ENCODE data around the gene ANKRD16. TPM values are rescaled to one million over a fixed set of nuclear protein-coding genes. Genes with fewer than 3 reads are reported as not detected.
"Not testable (repeated sequence)": the region's sequence is repeated elsewhere in the genome, so short reads cannot be mapped to it uniquely, and the experiment has no call there.

ANKRD16 gene
- total RNA-seq, 1 experiment from 2014 or later, result 6.9 TPM

DNA sequence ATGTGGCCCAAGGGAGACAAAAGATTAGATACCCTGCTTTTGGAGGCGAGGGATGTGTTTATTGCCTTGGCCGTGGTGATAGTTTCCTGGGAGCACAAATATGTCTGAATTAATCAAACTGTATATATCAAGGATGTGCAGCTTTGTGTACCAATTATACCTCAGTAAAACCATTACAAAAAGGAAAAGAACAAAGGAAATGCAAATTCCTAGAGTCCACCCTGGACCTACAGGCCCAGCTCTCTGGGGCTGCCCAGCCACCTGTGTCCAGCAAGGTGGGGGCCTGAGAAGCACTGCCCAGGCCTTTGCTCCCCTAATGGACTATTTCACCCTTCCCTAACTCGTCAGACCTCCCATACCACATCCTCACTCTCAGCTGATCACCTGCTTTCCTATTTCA lies 20.5 kb downstream of the ANKRD16 start:
- CTCF ChIA-PET, result no interaction called here
- no peak for TF ChIP-seq SIN3A (IDR thresholded peaks at IDR 0.05; ENCODE audit: borderline replicate concordance, insufficient read depth, low read depth, low read length)
- no peak for TF ChIP-seq POLR2AphosphoS5 (IDR thresholded peaks at IDR 0.05; ENCODE audit: low read depth, low read length)
- TF ChIP-seq TCF7L2 (IDR thresholded peaks at IDR 0.05; ENCODE audit: low read depth, low read length), result no peak
- TF ChIP-seq, protein P1, sequence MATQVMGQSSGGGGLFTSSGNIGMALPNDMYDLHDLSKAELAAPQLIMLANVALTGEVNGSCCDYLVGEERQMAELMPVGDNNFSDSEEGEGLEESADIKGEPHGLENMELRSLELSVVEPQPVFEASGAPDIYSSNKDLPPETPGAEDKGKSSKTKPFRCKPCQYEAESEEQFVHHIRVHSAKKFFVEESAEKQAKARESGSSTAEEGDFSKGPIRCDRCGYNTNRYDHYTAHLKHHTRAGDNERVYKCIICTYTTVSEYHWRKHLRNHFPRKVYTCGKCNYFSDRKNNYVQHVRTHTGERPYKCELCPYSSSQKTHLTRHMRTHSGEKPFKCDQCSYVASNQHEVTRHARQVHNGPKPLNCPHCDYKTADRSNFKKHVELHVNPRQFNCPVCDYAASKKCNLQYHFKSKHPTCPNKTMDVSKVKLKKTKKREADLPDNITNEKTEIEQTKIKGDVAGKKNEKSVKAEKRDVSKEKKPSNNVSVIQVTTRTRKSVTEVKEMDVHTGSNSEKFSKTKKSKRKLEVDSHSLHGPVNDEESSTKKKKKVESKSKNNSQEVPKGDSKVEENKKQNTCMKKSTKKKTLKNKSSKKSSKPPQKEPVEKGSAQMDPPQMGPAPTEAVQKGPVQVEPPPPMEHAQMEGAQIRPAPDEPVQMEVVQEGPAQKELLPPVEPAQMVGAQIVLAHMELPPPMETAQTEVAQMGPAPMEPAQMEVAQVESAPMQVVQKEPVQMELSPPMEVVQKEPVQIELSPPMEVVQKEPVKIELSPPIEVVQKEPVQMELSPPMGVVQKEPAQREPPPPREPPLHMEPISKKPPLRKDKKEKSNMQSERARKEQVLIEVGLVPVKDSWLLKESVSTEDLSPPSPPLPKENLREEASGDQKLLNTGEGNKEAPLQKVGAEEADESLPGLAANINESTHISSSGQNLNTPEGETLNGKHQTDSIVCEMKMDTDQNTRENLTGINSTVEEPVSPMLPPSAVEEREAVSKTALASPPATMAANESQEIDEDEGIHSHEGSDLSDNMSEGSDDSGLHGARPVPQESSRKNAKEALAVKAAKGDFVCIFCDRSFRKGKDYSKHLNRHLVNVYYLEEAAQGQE (IDR thresholded peaks at IDR 0.05; ENCODE audit: insufficient read depth in 1 of 2, low read depth in 2 of 2, low read length in 1 of 2), result no peak
- TF ChIP-seq, protein P2, sequence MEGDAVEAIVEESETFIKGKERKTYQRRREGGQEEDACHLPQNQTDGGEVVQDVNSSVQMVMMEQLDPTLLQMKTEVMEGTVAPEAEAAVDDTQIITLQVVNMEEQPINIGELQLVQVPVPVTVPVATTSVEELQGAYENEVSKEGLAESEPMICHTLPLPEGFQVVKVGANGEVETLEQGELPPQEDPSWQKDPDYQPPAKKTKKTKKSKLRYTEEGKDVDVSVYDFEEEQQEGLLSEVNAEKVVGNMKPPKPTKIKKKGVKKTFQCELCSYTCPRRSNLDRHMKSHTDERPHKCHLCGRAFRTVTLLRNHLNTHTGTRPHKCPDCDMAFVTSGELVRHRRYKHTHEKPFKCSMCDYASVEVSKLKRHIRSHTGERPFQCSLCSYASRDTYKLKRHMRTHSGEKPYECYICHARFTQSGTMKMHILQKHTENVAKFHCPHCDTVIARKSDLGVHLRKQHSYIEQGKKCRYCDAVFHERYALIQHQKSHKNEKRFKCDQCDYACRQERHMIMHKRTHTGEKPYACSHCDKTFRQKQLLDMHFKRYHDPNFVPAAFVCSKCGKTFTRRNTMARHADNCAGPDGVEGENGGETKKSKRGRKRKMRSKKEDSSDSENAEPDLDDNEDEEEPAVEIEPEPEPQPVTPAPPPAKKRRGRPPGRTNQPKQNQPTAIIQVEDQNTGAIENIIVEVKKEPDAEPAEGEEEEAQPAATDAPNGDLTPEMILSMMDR (IDR thresholded peaks at IDR 0.05), result no peak
- no TSS peak for BruUV-seq (replicated peaks)
- POLR2A ChIA-PET, result interaction anchor here (0.6 kb wide), 1 partner anchor 62 kb away, joined by 4 read pairs; no protein-coding TSS in a partner anchor
- ATAC-seq (no peak), DNase-seq (ENCODE audit: low read depth, low spot score) (no peak)
- H3K27ac ChIP-seq (ENCODE audit: low read length), result no peak overlapping the region
- no peaks in the 10 kb centered on the region for H3K4me1 ChIP-seq (ENCODE audit: control insufficient read depth, insufficient read depth, low read length)
- in situ Hi-C loops (cut with HindIII; ENCODE audit: low pct_unique_long_range_greater_than_20kb, low sequenced_read_pairs), result no loop called here
- intact Hi-C loops (cut with micrococcal nuclease; ENCODE audit: unreplicated experiment), result no loop called here
- no peaks in the 10 kb centered on the region for H3K27me3 ChIP-seq (ENCODE audit: control insufficient read depth, insufficient read depth, low read length)
- H3K4me3 ChIP-seq (ENCODE audit: low read depth in 2 of 2, low read length in 2 of 2), result no peak overlapping the region
- H3K9me3 ChIP-seq (ENCODE audit: control insufficient read depth, insufficient read depth, low read depth, low read length), result no peaks in the 10 kb centered on the region
- no peaks in the 10 kb centered on the region for H3K36me3 ChIP-seq (ENCODE audit: control insufficient read depth, insufficient read depth, low read length)

DNA sequence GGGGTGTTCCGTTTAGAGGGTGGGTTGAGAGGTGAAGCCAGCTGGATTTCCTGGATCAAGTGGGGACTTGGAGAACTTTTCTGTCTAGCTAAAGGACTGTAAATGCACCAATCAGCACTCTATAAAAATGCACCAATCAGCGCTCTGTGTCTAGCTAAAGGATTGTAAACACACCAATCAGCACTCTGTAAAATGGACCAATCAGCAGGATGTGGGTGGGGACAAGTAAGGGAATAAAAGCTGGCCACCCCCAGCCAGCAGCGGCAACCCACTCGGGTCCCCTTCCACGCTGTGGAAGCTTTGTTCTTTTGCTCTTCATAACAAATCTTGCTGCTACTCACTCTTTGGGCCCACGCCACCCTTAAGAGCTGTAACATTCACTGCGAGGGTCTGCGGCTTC lies 21.3 kb downstream of the ANKRD16 start:
- H3K4me1 ChIP-seq (ENCODE audit: control insufficient read depth, insufficient read depth, low read length); POLR2A ChIA-PET; H3K27ac ChIP-seq (ENCODE audit: low read length); H3K4me3 ChIP-seq (ENCODE audit: low read depth in 2 of 2, low read length in 2 of 2); H3K9me3 ChIP-seq (ENCODE audit: control insufficient read depth, insufficient read depth, low read depth, low read length); H3K27me3 ChIP-seq (ENCODE audit: control insufficient read depth, insufficient read depth, low read length); in situ Hi-C loops (cut with HindIII; ENCODE audit: low pct_unique_long_range_greater_than_20kb, low sequenced_read_pairs); DNase-seq (ENCODE audit: low read depth, low spot score); ATAC-seq; CTCF ChIA-PET; intact Hi-C loops (cut with micrococcal nuclease; ENCODE audit: unreplicated experiment); H3K36me3 ChIP-seq (ENCODE audit: control insufficient read depth, insufficient read depth, low read length); BruUV-seq (replicated peaks): not testable (repeated sequence)

DNA sequence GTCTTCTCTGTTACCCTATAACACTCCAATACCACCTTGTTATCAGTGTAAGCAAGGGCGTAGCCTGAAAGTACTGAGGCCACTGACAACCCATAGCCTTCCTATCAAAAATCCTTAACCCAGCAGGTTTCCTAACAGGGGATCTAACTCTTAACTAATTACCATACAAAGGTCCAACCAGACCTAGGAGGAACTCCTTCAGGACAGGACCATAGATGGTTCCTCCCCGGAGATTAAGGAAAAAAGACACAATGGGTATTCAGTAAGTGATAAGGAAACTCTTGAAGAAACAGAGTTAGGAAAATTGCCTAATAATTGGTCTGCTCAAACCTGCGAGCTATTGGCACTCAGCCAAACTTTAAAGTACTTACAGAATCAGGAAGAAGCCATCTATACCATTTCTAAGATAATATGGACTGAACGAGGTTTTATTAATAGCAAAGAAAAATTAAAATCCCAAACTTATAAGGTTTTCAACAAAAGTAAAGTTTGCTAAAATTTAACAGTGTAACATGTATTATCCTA lies 22.5 kb downstream of the ANKRD16 start:
- intact Hi-C loops (cut with micrococcal nuclease; ENCODE audit: unreplicated experiment); POLR2A ChIA-PET; H3K27ac ChIP-seq (ENCODE audit: low read length); H3K36me3 ChIP-seq (ENCODE audit: control insufficient read depth, insufficient read depth, low read length); H3K9me3 ChIP-seq (ENCODE audit: control insufficient read depth, insufficient read depth, low read depth, low read length); ATAC-seq; DNase-seq (ENCODE audit: low read depth, low spot score); H3K27me3 ChIP-seq (ENCODE audit: control insufficient read depth, insufficient read depth, low read length); BruUV-seq (replicated peaks); H3K4me1 ChIP-seq (ENCODE audit: control insufficient read depth, insufficient read depth, low read length); H3K4me3 ChIP-seq (ENCODE audit: low read depth in 2 of 2, low read length in 2 of 2); CTCF ChIA-PET; in situ Hi-C loops (cut with HindIII; ENCODE audit: low pct_unique_long_range_greater_than_20kb, low sequenced_read_pairs): not testable (repeated sequence)

DNA sequence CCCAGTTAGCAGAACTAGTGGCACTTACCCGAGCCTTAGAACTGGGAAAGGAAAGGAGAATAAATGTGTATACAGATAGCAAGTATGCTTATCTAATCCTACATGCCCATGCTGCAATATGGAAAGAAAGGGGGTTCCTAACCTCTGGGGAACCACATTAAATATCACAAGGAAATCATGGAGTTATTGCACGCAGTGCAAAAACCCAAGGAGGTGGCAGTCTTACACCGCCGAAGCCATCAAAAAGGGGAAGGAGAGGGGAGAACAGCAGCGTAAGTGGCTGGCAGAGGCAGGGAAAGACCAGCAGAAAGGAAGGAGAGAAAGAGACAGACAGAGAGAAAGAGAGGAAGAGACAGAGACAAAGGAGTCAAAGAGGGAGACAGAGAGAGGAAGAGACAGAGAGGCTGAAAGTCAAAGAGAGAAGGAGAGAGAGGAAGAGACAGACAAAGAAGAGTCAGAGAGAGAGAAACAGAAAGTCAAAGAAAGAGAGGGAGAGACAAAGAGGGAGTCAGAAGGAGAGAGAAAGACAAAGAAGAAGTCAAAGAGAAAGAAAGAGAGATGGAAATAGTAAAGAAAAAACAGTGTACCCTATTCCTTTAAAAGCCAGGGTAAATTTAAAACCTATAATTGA lies 23.1 kb downstream of the ANKRD16 start:
- intact Hi-C loops (cut with micrococcal nuclease; ENCODE audit: unreplicated experiment); BruUV-seq (replicated peaks); H3K4me1 ChIP-seq (ENCODE audit: control insufficient read depth, insufficient read depth, low read length); in situ Hi-C loops (cut with HindIII; ENCODE audit: low pct_unique_long_range_greater_than_20kb, low sequenced_read_pairs); H3K27me3 ChIP-seq (ENCODE audit: control insufficient read depth, insufficient read depth, low read length); H3K27ac ChIP-seq (ENCODE audit: low read length); POLR2A ChIA-PET; ATAC-seq; CTCF ChIA-PET; H3K9me3 ChIP-seq (ENCODE audit: control insufficient read depth, insufficient read depth, low read depth, low read length); H3K36me3 ChIP-seq (ENCODE audit: control insufficient read depth, insufficient read depth, low read length); DNase-seq (ENCODE audit: low read depth, low spot score); H3K4me3 ChIP-seq (ENCODE audit: low read depth in 2 of 2, low read length in 2 of 2): not testable (repeated sequence)

DNA sequence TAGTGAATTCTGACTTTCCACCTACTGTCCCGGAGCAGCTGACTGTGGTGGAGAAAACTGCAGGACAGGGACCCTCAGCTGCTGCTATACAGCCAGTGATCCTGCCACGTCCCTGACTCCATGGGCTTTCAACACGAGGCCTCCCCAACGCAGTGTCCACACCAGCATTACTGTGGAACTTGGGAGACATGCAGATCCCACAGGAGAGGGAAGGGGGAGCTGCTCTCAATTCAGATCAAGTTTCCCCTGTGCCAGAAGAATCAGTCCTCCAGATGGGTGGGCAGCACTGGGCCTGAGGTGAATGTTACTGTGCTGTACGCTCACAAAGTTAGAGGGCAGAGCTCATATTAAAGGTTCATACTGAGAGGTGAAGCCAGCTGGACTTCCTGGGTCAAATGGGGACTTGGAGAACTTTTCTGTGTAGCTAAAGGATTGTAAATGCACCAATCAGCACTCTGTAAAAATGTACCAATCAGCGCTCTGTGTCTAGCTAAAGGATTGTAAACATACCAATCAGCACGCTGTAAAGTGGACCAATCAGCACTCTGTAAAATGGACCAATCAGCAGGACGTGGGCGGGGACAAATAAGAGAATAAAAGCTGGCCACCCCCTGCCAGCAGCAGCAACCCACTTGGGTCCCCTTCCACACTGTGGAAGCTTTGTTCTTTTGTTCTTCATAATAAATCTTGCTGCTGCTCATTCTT lies 26.6 kb downstream of the ANKRD16 start:
- H3K4me3 ChIP-seq (ENCODE audit: low read depth in 2 of 2, low read length in 2 of 2); H3K27ac ChIP-seq (ENCODE audit: low read length); POLR2A ChIA-PET; ATAC-seq; in situ Hi-C loops (cut with HindIII; ENCODE audit: low pct_unique_long_range_greater_than_20kb, low sequenced_read_pairs); intact Hi-C loops (cut with micrococcal nuclease; ENCODE audit: unreplicated experiment); H3K9me3 ChIP-seq (ENCODE audit: control insufficient read depth, insufficient read depth, low read depth, low read length); CTCF ChIA-PET; H3K4me1 ChIP-seq (ENCODE audit: control insufficient read depth, insufficient read depth, low read length); DNase-seq (ENCODE audit: low read depth, low spot score); BruUV-seq (replicated peaks); H3K36me3 ChIP-seq (ENCODE audit: control insufficient read depth, insufficient read depth, low read length); H3K27me3 ChIP-seq (ENCODE audit: control insufficient read depth, insufficient read depth, low read length): not testable (repeated sequence)

All from Panc1 (cell line).